ENCODE measurements around the gene LARP6.
"Not testable (repeated sequence)": the region's sequence is repeated elsewhere in the genome, so short reads cannot be mapped to it uniquely, and the experiment has no call there.

LARP6 gene

GRCh38 chr15:70853973-70854665, at the start of gene LARP6:
TSS of gene LARP6 (minus strand) at chr15:70854157. CDS start at chr15:70854088, 69 bp downstream.
- H3K27ac ChIP-seq = peak within 1 kb of the TSS; percentile 92
- DNase-seq (ENCODE audit: low read depth, low spot score) = no peak

- peak; percentile 83 for DNase-seq (ENCODE audit: low read depth, low spot score)
- peak overlapping the region; percentile 91 for H3K27ac ChIP-seq
These were observed 48.1 kb upstream of the LARP6 start for GRCh38 chr15:70902107-70902506.

- DNase-seq (ENCODE audit: low read depth, low spot score) = peak; percentile 5
- peak overlapping the region; percentile 75 for H3K27ac ChIP-seq
These were observed 39.1 kb upstream of the LARP6 start for GRCh38 chr15:70892912-70893560.

- H3K27ac ChIP-seq = peak within 1 kb of the TSS; percentile 75
These were observed 38.3 kb upstream of the LARP6 start, which contains the start of the genes LRRC49 and THAP10 for GRCh38 chr15:70892002-70892911. TSS of gene LRRC49 (plus strand) at chr15:70892826. CDS start at chr15:70892895, 69 bp downstream. TSS of gene THAP10 (minus strand) at chr15:70892433. CDS start at chr15:70892272, 161 bp downstream.

GRCh38 chr15:70882361-70882760, 28.4 kb upstream of the LARP6 start:
- no peak overlapping the region for H3K27ac ChIP-seq

More at GRCh38 chr15:70892002-70892911, 38.3 kb upstream of the LARP6 start, which contains the start of the genes LRRC49 and THAP10:
- peak; percentile 88 for DNase-seq (ENCODE audit: low read depth, low spot score)

GRCh38 chr15:70880781-70881180, 26.8 kb upstream of the LARP6 start:
- DNase-seq (ENCODE audit: low read depth, low spot score) = no peak

More at GRCh38 chr15:70882361-70882760, 28.4 kb upstream of the LARP6 start:
- no peak for DNase-seq (ENCODE audit: low read depth, low spot score)

GRCh38 chr15:70879401-70879800, 25.4 kb upstream of the LARP6 start:
- DNase-seq (ENCODE audit: low read depth, low spot score) = no peak
- H3K27ac ChIP-seq = no peak overlapping the region

More at GRCh38 chr15:70880781-70881180, 26.8 kb upstream of the LARP6 start:
- H3K27ac ChIP-seq = no peak overlapping the region

- H3K27ac ChIP-seq = no peak overlapping the region
- DNase-seq (ENCODE audit: low read depth, low spot score) = no peak
These were observed 22.7 kb upstream of the LARP6 start for GRCh38 chr15:70876683-70877082.

GRCh38 chr15:70876011-70876410, 22.1 kb upstream of the LARP6 start:
- no peak for DNase-seq (ENCODE audit: low read depth, low spot score)
- H3K27ac ChIP-seq = no peak overlapping the region

- DNase-seq (ENCODE audit: low read depth, low spot score) = no peak
- H3K27ac ChIP-seq = no peak overlapping the region
These were observed 21.2 kb upstream of the LARP6 start for GRCh38 chr15:70875001-70875782.

GRCh38 chr15:70873232-70874054, 19.5 kb upstream of the LARP6 start:
- H3K27ac ChIP-seq = no peak overlapping the region
- no peak for DNase-seq (ENCODE audit: low read depth, low spot score)

- DNase-seq (ENCODE audit: low read depth, low spot score); H3K27ac ChIP-seq: not testable (repeated sequence)
These were observed 17.5 kb upstream of the LARP6 start for GRCh38 chr15:70871490-70871889.

GRCh38 chr15:70870051-70870450, 16.1 kb upstream of the LARP6 start:
- DNase-seq (ENCODE audit: low read depth, low spot score) = no peak
- H3K27ac ChIP-seq = no peak overlapping the region

- no peak overlapping the region for H3K27ac ChIP-seq
- DNase-seq (ENCODE audit: low read depth, low spot score) = no peak
These were observed 15.4 kb upstream of the LARP6 start for GRCh38 chr15:70869346-70869745.

GRCh38 chr15:70867911-70868467, 14.0 kb upstream of the LARP6 start:
- H3K27ac ChIP-seq = no peak overlapping the region
- DNase-seq (ENCODE audit: low read depth, low spot score) = no peak

- H3K27ac ChIP-seq = no peak overlapping the region
- DNase-seq (ENCODE audit: low read depth, low spot score) = no peak
These were observed 13.2 kb upstream of the LARP6 start for GRCh38 chr15:70866982-70867641.

- peak overlapping the region; percentile 52 for H3K27ac ChIP-seq
These were observed 9.7 kb upstream of the LARP6 start for GRCh38 chr15:70863450-70864218.

More at GRCh38 chr15:70863450-70864218, 9.7 kb upstream of the LARP6 start:
- peak; percentile 70 for DNase-seq (ENCODE audit: low read depth, low spot score)
